ENCODE measurements around the gene SPATA20. TPM values are rescaled to one million over a fixed set of nuclear protein-coding genes. Genes with fewer than 3 reads are reported as not detected.

SPATA20 gene
- total RNA-seq, 1 experiment from 2014 or later = 33.2 TPM

DNA sequence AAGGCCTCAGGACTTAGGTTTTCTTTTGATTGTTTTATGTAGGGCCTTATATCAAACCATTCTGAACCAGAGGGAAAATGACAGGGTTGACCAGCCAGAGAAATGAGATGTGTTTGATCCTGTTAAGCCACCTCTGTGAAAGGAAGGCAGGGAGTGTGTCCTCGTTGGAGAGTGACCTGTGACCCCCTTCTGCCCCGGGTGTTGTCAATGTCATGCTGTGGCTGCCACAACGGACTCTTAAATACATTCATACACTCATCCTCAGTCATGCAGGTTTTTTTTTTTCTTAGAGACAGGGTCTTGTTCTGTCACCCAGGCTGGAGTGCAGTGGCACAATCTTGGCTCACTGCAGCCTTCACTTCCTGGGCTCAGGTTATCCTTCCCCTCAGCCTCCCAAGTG is 32.6 kb upstream of the SPATA20 start:
- BruUV-seq (replicated peaks) = no TSS peak
- H3K9me3 Mint-ChIP-seq (ENCODE audit: low read depth, unreplicated experiment) = no peaks in the 10 kb centered on the region
- H3K4me3 Mint-ChIP-seq (ENCODE audit: low read depth, unreplicated experiment) = no peak overlapping the region
- intact Hi-C loops (cut with micrococcal nuclease; ENCODE audit: unreplicated experiment) = no loop called here
- no peak overlapping the region for H3K27ac Mint-ChIP-seq (ENCODE audit: unreplicated experiment)
- CTCF ChIA-PET = no interaction called here
- TF ChIP-seq, protein P1, sequence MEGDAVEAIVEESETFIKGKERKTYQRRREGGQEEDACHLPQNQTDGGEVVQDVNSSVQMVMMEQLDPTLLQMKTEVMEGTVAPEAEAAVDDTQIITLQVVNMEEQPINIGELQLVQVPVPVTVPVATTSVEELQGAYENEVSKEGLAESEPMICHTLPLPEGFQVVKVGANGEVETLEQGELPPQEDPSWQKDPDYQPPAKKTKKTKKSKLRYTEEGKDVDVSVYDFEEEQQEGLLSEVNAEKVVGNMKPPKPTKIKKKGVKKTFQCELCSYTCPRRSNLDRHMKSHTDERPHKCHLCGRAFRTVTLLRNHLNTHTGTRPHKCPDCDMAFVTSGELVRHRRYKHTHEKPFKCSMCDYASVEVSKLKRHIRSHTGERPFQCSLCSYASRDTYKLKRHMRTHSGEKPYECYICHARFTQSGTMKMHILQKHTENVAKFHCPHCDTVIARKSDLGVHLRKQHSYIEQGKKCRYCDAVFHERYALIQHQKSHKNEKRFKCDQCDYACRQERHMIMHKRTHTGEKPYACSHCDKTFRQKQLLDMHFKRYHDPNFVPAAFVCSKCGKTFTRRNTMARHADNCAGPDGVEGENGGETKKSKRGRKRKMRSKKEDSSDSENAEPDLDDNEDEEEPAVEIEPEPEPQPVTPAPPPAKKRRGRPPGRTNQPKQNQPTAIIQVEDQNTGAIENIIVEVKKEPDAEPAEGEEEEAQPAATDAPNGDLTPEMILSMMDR (IDR thresholded peaks at IDR 0.05; ENCODE audit: unreplicated experiment) = no peak
- peaks cover 4% of the 10 kb centered on the region for H3K36me3 Mint-ChIP-seq (ENCODE audit: insufficient read depth, unreplicated experiment)
- H3K27me3 Mint-ChIP-seq (ENCODE audit: unreplicated experiment) = peaks cover 25% of the 10 kb centered on the region
- H3K4me1 Mint-ChIP-seq (ENCODE audit: low read depth, unreplicated experiment) = peaks cover 18% of the 10 kb centered on the region
- no peak for DNase-seq

DNA sequence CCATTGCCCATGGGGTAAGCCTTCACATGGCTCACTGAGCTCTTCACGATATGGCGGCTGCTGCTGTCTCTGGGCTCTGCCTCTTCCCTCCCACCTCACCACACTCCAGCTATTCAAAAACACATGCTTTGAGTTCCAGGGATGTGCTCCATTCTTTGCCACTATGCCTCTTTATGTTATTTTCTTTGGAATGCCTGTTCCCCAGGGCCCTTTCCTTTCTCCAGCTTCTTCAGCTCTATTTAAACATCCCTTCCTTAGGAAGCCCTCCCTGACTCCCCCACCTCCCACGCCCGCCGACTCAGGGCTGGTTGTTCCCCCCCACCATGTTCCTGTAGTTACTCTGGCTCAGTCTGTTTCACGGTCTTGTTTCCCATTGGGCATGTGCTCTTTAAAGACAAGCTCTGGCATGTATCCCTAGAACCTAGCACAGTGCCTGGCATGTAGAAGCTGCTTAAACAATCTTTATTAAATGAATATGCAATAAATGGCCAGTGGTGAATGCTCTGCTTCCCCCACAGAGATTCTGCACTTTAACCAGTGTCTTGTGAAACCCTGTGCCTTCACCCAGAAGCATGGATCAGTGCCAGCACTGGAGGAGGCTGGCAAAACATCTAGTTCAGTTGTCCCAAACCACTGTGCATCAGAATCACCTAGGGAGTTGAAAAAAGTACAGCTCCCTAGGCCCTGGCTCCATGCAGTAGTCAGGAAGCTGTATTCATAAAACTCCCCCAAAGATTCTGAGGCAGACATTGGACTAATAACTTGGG is 31.9 kb upstream of the SPATA20 start:
- DNase-seq = no peak
- no peak overlapping the region for H3K4me3 Mint-ChIP-seq (ENCODE audit: low read depth, unreplicated experiment)
- peaks cover 4% of the 10 kb centered on the region for H3K36me3 Mint-ChIP-seq (ENCODE audit: insufficient read depth, unreplicated experiment)
- CTCF ChIA-PET = interaction anchor here (0.8 to 1.2 kb wide), 2 partner anchors 16 to 32 kb away, joined by 6 to 8 read pairs; no protein-coding TSS in a partner anchor
- intact Hi-C loops (cut with micrococcal nuclease; ENCODE audit: unreplicated experiment) = no loop called here
- peaks cover 18% of the 10 kb centered on the region for H3K4me1 Mint-ChIP-seq (ENCODE audit: low read depth, unreplicated experiment)
- H3K27me3 Mint-ChIP-seq (ENCODE audit: unreplicated experiment) = peaks cover 25% of the 10 kb centered on the region
- no peak overlapping the region for H3K27ac Mint-ChIP-seq (ENCODE audit: unreplicated experiment)
- TF ChIP-seq, protein P1 (IDR thresholded peaks at IDR 0.05; ENCODE audit: unreplicated experiment) = no peak
- no peaks in the 10 kb centered on the region for H3K9me3 Mint-ChIP-seq (ENCODE audit: low read depth, unreplicated experiment)
- no TSS peak for BruUV-seq (replicated peaks)

DNA sequence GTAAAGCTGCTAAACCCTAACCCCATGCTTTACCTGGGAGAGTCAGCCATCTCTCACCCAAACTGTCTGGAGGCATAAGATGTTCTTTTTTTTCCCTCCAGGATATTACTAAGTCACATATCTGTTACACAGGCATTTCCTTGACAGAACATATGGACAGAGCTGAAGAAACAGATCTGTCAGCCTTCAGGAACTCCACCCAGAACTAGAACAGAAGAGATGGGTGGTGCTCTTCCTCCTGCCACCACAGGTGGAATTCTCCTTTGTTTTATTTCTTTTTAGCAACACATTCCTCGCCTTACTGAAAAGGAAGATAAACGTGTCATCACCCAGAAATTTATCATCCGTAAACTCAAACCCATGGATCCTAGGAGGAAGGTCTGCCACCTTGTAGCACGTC is 30.0 kb upstream of the SPATA20 start:
- no peak for DNase-seq
- no peaks in the 10 kb centered on the region for H3K9me3 Mint-ChIP-seq (ENCODE audit: low read depth, unreplicated experiment)
- no TSS peak for BruUV-seq (replicated peaks)
- peaks cover 3% of the 10 kb centered on the region for H3K4me1 Mint-ChIP-seq (ENCODE audit: low read depth, unreplicated experiment)
- no peak overlapping the region for H3K4me3 Mint-ChIP-seq (ENCODE audit: low read depth, unreplicated experiment)
- H3K27me3 Mint-ChIP-seq (ENCODE audit: unreplicated experiment) = peaks cover 25% of the 10 kb centered on the region
- peaks cover 4% of the 10 kb centered on the region for H3K36me3 Mint-ChIP-seq (ENCODE audit: insufficient read depth, unreplicated experiment)
- intact Hi-C loops (cut with micrococcal nuclease; ENCODE audit: unreplicated experiment) = no loop called here
- CTCF ChIA-PET = interaction anchor here (0.6 kb wide), 1 partner anchor 267 kb away, joined by 5 read pairs; no protein-coding TSS in a partner anchor
- TF ChIP-seq, protein P1 (IDR thresholded peaks at IDR 0.05; ENCODE audit: unreplicated experiment) = no peak
- no peak overlapping the region for H3K27ac Mint-ChIP-seq (ENCODE audit: unreplicated experiment)

DNA sequence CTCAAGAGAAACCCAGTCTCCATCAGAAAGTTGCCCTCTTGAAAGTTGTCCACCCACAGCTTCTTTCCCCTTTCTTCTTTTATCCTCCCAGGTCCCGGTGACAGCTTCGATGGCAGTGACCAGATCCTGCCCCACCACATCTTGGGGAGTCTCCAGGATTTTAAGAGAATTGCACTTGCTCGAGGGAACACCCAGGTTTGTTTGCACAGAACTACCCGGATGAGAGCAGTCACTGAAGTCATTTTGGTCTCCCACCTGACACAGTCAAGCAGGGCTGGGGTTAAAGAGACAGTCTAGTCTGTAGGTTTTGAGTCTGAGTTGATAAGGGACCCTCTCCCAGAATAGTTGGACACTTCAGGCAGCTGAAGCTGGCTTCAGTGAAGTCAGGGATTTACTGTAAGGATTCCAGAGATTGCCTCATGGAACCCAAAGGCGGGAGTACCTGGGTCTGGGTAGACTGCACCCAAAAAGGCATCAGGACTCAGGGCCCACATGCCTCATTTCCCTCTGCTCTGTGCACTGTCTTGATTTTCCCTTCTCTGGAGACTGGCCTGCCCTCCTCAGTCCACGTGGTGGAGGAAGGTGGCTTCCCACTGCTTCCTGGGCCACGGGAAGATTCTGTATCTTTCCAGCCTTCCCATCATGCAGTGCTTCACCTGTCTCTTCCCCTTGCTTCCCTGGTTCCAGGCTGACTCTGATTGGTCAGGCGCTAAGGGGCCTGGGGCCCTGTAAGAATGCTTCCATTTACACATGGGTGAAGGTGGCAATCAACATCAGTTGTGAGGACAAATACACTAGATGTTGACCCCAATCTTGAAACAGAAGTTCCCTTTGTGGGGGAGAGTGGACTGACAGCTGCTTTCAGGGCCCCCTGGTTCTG is 29.2 kb upstream of the SPATA20 start:
- H3K36me3 Mint-ChIP-seq (ENCODE audit: insufficient read depth, unreplicated experiment) = peaks cover 4% of the 10 kb centered on the region
- DNase-seq = no peak
- H3K27ac Mint-ChIP-seq (ENCODE audit: unreplicated experiment) = no peak overlapping the region
- H3K4me3 Mint-ChIP-seq (ENCODE audit: low read depth, unreplicated experiment) = no peak overlapping the region
- intact Hi-C loops (cut with micrococcal nuclease; ENCODE audit: unreplicated experiment) = no loop called here
- no TSS peak for BruUV-seq (replicated peaks)
- H3K9me3 Mint-ChIP-seq (ENCODE audit: low read depth, unreplicated experiment) = no peaks in the 10 kb centered on the region
- peaks cover 25% of the 10 kb centered on the region for H3K27me3 Mint-ChIP-seq (ENCODE audit: unreplicated experiment)
- TF ChIP-seq, protein P1 (IDR thresholded peaks at IDR 0.05; ENCODE audit: unreplicated experiment) = no peak
- no peaks in the 10 kb centered on the region for H3K4me1 Mint-ChIP-seq (ENCODE audit: low read depth, unreplicated experiment)
- CTCF ChIA-PET = interaction anchor here (0.6 kb wide), 1 partner anchor 268 kb away, joined by 5 read pairs; no protein-coding TSS in a partner anchor
